Fibroblast of skin of abdomen (primary cell): ENCODE data around the gene PDIA6.
"Not testable (repeated sequence)": the region's sequence is repeated elsewhere in the genome, so short reads cannot be mapped to it uniquely, and the experiment has no call there.

Experiments used
- DNase-seq: peaks from one replicate; pipeline ENCODE4 v3.0.0-alpha.2; 2013

The PDIA6 gene

GRCh38 chr2:10832203-10832936, 19.8 kb upstream of the PDIA6 start:
- peak; percentile 68 for DNase-seq

GRCh38 chr2:10831400-10831985, 18.9 kb upstream of the PDIA6 start:
- no peak for DNase-seq

GRCh38 chr2:10830641-10831399, 18.2 kb upstream of the PDIA6 start:
- DNase-seq: no peak

- no peak for DNase-seq
Observed at GRCh38 chr2:10830203-10830602, 17.6 kb upstream of the PDIA6 start.

GRCh38 chr2:10829299-10829698, 16.7 kb upstream of the PDIA6 start:
- no peak for DNase-seq

GRCh38 chr2:10828346-10828745, 15.8 kb upstream of the PDIA6 start:
- no peak for DNase-seq

GRCh38 chr2:10826625-10827024, 14.0 kb upstream of the PDIA6 start:
- DNase-seq: no peak

- DNase-seq: no peak
Observed at GRCh38 chr2:10826026-10826425, 13.4 kb upstream of the PDIA6 start.

- no peak for DNase-seq
Observed at GRCh38 chr2:10824191-10824590, 11.6 kb upstream of the PDIA6 start.

GRCh38 chr2:10820978-10821695, 8.6 kb upstream of the PDIA6 start:
- no peak for DNase-seq

GRCh38 chr2:10820562-10820961, 8.0 kb upstream of the PDIA6 start:
- no peak for DNase-seq

- DNase-seq: no peak
Observed at GRCh38 chr2:10819714-10820314, 7.2 kb upstream of the PDIA6 start.

GRCh38 chr2:10818984-10819383, 6.4 kb upstream of the PDIA6 start:
- DNase-seq: no peak

GRCh38 chr2:10818305-10818704, 5.7 kb upstream of the PDIA6 start:
- not testable (repeated sequence) for DNase-seq

GRCh38 chr2:10817413-10817812, 4.8 kb upstream of the PDIA6 start:
- no peak for DNase-seq

- no peak for DNase-seq
Observed at GRCh38 chr2:10814571-10815331, 2.2 kb upstream of the PDIA6 start.

GRCh38 chr2:10814142-10814541, 1.6 kb upstream of the PDIA6 start:
- DNase-seq: no peak

- DNase-seq: not testable (repeated sequence)
Observed at GRCh38 chr2:10813163-10814138, 866 bp upstream of the PDIA6 start.

- no peak for DNase-seq
Observed at GRCh38 chr2:10811517-10811916, 1.1 kb downstream of the PDIA6 start.
